GM12878 (cell line): Measurements from ENCODE around the gene RAD51B.

Source experiments
- CTCF ChIP-seq, 3 experiments: IDR thresholded peaks in 2 of 3; conservative IDR thresholded peaks in 1 of 3; 2 replicates each; pipeline ENCODE4 v1.5.1; 2011; ENCODE audit warnings: low read depth in 3 of 3, low read length in 3 of 3, mild to moderate bottlenecking in 3 of 3, control low read depth in 2 of 3, moderate library complexity in 2 of 3, inconsistent platforms in 1 of 3, mixed read lengths in 1 of 3; ENCODE audit not compliant: control insufficient read depth in 2 of 3, insufficient read depth in 1 of 3; ENCODE audit errors: extremely low read depth in 1 of 3
- DPF2 ChIP-seq: fragments of 450-650 bp; IDR thresholded peaks from 2 replicates; pipeline ENCODE4 v1.6.1; 2017; ENCODE audit warnings: mild to moderate bottlenecking
- FOS ChIP-seq: IDR thresholded peaks from 3 replicates; pipeline ENCODE4 v1.6.1; 2011; ENCODE audit warnings: borderline replicate concordance; ENCODE audit not compliant: insufficient read length; ENCODE audit errors: extremely low read depth
- HDGF ChIP-seq: fragments of 450-650 bp; IDR thresholded peaks from 2 replicates; pipeline ENCODE4 v1.6.1; 2016; ENCODE audit warnings: antibody characterized with exemption
- NFYA ChIP-seq: IDR thresholded peaks from 2 replicates; pipeline ENCODE4 v1.6.1; 2011; ENCODE audit warnings: low read depth, mild to moderate bottlenecking, low read length, improper control_type of control experiment, borderline replicate concordance

- TF ChIP-seq NFYA (no peak), FOS (no peak), CTCF (IDR thresholded peaks at IDR 0.05 in 2 of 3, conservative IDR thresholded peaks at IDR 0.05 in 1 of 3; ENCODE audit: control insufficient read depth in 2 of 3, extremely low read depth in 1 of 3, insufficient read depth in 1 of 3, low read depth in 3 of 3, low read length in 3 of 3) (no peak), HDGF (no peak), DPF2 (no peak)
These were observed 113.2 kb downstream of the RAD51B start for GRCh38 chr14:67932708-67933246.
